KG1 (cell line): ENCODE measurements around the gene SUPT3H.

ENCODE experiments used
- DNase-seq: peaks from one replicate; lab custom pipeline; 2025; lab: John Stamatoyannopoulos, UW

Gene SUPT3H

DNA sequence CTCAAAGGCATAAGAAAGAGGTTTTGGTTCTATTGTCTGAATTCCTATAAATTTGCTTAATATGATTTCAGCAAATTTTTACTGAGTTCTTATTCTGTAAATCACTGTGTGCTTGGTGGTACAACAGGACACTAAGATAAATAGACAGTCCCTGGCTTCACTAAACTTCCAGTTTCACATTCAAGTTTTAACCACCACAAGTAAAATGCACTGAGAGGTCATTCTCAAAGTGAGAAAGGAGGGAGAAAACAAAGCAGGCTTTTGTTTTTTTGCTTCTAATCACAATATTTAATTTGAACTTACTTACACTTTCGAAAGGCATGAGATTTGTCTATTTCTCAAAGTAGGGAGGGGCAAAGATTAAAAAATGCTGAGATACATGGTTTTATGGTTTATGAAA is 544.5 kb downstream of the SUPT3H start:
- DNase-seq = no peak

DNA sequence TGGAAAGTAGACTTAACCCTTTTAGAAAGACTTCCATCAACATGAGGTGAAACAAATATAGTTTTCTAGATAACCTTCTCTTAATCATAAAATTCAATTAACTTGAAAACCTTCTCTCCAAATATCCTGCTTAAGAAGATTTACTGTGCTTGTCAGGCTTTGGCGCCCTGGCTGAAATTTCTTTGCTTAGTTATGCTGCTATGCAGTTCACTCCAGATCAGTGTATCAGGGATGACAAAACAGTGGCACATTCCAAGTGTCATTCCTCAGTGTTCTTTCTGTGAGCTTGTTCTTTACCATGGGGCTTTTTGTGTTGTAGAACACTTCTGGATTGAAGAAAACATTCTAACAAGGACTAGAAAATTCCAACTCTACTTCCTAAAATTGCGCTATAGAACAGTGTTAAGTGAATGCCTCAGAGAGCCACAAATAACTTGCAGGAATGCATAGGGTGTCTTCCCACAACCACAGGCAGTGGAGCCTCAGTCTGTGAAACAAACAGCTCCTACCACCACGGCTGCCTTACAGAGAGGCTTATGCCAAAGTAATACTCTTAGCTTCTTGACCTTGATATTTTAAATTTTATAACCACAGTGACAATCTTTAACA is 546.6 kb downstream of the SUPT3H start:
- no peak for DNase-seq

DNA sequence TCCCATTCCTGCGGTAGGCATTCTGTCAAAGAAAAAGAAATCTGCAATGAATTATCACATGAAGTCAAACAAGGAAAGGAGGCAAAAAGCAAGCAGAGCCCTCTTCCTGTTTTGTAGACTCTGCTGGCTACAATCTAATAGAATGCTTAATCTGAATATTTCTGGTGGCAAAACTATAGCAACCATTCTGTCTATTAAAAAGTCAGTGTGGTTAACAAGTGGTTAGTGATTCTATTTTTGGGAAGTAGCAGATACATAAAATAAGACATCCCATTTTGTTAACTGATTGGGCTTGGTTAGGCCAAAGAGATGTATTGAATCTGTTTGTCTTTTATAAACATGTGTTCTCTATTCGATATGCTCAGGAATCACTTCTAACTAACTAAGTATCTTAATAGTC is 547.9 kb downstream of the SUPT3H start:
- no peak for DNase-seq

DNA sequence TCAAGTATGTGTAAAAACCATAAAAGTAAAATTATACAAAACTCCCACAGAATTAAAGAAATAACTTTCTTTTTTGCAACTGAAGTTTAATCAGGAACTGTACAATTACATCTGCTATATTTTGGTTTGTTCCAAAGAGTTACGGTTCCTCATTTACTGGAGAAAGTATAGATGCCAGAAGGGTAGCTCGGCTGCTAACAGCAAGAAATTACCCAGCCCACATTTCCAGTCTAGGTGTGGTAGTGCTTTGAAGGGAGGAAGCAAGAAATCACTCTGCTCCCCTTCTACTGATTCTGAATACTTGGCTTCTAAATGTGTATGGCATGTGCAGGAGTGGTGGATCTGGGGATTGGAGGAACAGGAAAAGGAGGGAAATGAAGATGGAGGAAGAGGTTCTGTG is 549.0 kb downstream of the SUPT3H start:
- DNase-seq = no peak

DNA sequence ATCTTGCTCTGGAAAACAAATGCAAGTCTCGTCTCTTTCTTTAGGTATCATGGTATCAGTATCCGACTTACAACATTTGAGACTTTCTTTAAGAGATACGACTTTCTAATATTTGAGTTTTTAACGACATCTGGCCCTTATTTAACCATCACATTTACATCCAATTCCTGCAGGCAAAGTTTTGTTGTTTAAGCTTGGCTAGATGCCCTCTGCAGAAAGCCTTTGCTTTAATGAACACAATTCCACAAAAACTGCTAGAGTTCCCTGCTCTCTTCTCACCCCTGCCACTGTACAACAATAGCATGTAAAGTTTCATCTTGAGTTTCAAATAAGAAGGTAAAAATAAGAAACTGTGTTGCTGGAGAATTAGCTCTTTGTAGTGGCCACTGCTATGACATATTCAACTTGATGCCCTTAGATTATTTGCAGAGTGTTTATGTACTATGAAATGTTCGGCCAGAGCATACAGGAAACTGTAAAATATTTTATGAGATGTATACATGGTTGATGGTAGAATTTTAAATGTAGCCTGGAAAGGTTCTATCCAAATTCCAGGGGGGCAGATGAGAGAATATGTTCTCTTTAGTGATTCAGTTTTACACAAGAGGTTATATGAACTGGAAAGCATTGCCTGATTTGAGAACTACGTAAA is 551.6 kb downstream of the SUPT3H start:
- no peak for DNase-seq

DNA sequence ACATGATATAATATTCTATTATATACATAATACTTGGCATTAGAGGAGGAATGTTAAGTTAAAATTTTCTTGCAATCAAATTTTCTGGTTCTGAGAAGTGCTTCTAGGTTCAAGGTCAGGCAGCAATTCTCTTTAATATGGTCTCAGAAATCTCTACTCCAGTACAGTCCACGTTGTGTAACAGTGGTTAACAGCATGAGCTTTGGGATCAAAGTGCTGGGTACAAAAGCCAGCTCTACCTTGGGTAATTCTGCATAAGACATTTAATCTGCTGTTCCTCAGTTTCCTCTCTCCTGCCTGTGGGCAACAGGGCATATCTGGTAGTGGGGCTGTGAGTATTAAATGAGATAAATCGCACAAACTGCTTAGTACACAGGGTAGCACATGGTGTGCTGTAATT is 552.5 kb downstream of the SUPT3H start:
- no peak for DNase-seq

DNA sequence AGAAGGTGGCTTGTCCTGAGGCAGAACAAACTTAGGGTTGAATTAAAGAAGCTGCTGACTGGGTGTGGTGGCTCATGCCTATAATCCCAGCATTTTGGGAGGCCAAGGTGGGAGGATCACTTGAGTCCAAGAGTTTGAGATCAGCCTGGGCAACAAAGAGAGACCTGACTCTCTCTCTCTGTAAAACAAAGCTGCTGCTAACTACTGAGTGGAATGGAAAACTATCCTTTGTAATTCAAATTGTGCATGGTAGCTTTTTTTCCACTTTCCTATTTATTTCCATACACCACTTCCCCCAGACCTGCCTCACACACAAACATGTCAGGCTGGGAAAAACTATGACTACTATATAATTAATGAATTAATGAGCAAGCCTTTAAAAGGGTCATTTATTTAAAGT is 553.2 kb downstream of the SUPT3H start:
- DNase-seq = no peak

DNA sequence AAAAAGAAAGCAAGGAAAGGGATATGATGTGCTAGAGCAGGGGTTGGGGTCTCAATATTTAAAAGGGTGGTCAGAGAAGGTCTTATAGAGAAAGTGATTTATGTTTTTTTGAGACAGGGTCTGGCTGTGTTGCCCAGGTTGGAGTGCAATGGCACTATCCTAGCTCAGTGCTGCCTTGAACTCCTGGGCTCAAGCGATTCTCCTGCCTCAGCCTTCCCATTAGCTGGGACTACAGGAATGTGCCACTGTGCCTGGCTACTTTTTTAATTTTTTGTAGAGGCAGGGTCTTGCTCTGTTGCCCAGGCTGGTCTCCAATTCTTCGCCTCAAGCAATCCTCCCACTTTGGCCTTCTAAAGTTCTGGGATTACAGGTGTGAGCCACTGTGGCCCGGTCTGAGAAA is 557.0 kb downstream of the SUPT3H start:
- DNase-seq = no peak

DNA sequence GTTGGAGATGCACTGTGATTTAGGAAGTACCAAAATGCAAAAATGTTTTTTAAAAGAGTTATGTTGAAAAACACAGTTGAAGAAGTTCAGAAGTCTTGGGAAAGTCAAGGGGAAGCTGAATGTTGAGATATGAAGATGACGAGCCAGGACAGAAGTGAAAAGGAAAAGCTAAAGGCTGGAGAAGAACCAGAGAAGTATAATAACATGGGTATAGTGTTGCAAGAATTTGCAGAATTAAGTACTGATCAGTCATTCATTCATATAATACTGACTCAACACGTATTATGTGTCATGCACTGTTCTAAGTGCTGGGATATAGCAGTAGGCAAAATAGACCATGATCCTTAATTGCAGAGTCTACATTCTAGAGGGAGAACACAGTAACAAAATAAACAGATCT is 557.4 kb downstream of the SUPT3H start:
- no peak for DNase-seq

DNA sequence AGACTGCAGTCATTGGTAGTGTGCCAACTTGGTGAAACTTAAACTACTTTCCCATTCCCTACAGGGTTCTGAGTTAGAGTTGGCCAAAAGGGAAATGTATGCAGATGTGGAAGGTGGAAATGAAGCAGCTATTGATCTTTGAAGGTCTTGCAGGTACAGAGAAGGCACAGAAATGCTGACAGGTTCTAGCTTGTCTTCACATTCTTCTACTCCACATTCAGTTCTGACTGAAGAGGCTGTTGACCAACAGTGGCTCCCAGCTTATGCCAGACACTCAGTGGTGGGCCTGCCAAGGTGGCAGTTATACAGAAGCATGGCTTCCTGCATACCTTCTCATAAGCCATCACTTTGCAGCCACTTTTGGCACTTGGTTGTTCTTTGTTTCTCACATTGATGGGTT is 566.3 kb downstream of the SUPT3H start:
- DNase-seq = no peak

DNA sequence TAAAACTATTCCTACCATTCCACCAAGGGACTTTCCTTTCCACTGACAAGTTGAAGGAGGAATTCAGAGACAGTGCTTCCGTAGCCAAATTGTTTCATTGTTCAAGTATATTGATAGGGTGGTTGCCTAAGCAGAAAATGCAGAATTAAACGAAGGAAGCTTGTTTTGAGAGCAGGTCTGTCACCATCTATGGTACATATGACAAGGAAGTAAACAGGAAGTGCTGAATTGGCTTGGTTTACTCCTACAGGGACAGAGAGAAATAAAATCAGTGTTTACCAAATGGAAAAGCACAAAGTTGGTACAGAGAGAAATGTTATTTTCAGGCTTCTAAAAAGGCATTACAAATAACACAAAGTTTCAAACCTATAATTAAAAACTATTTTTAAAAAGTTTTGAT is 568.5 kb downstream of the SUPT3H start:
- no peak for DNase-seq

DNA sequence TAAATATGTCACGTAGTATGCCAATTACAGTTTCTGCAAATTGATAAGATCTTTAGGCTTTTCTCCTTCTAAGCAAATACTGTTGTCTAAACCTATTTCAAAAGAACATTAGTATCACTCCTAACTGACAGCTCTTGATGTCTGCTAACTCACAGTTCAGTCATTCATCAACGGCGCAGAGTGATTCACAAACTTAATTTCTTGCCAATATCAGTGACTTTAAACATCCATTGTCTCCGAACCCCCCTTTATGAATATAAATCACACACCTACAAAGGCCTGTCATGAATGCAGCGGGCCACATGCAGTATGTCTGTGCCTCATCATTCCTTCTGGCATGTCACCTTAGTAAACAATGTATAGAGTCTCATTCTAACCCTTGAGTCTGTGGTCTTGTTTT is 569.6 kb downstream of the SUPT3H start:
- no peak for DNase-seq

DNA sequence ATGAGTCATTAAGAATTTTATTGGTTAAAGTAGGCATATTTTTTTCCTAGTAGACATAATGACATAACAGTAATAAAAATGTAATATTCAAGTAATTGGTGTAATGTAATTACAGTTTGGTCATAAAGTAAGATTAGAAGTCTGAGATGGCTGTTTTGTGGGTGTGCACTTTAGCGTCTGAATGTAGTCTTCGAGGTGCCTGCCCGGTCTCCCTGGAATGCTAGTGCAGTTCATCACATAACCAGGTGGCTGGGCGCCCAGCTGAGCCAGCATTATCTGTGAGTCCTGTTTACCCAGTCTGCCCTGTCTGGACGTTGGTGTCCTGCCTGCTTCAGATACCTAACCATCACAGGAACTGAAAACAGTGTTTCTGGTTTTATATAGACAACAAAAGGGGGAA is 571.1 kb downstream of the SUPT3H start:
- DNase-seq = no peak

DNA sequence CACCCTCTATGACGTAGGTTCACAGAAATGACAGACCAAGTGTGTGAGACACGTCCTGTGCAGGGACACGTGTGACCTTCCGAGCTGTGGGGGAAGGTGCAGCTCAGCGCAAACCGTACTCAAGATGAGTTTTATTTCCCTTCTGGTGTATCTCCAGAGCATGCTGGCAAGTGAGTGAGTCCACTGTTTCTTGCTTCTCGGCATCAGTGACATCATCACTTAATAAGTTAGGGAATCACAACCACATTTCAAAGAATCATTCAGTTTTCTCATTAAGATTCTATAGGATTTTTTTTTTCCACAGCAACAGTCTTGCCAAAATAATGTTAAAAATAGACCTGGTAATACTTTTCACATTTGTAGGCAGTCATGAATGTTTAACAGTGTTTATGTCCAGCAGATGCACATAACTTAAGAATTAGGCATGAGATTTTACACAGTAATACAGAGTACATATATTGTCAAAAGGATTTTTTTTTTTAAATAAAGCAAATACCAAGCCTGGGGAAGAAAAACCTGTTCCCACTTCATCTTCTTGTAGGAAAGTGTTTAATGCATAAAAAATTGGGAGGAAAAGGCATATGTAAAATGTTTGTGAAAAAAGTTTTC is 572.4 kb downstream of the SUPT3H start:
- no peak for DNase-seq

DNA sequence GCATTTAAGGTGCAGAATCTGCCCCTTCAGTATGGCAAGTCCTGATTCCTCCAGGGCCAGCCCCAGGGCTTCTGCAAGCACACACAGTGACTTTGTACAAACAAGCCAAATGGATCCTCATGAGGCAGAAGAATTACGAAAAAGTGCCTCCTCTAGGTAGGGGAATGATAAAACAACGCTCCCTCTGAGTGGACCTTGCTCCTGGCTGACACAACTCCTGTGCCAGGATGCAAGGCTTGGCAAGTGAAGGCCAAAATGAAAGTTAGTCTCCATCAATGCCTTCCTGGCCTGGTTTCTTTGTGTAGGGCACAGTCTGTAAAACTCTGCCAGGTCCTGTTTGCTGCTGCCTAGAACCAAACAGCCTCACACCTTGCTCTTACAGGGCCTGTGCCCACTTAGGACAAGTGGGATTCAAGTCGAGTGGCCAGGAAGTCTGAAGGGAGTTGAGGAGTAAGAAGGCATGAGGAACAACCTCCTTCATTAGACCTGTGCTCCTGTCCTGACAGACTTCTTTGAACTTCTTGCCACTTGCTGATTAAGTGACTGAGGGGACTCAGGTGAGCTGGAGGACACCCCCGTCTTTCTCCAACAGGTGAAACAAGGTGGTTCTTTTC is 573.1 kb downstream of the SUPT3H start:
- no peak for DNase-seq

DNA sequence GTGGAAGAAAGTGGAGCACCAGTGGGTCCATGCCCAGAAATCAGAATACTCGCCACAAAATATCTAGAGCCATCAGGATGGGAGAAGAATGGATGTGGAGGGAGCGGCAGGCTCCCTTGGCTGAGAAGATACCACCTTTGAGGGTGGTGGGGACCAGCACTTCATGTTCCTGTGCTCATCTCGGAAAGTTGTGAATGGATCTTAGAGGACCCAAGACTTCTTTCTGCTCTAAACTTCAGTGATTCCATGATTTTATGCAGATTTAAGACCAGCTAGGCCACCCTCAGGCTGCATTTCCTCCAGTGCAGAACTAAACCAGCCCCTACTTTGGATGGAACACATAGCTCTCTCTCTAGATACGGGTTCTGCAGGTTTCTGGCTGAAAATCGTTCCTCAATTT is 573.7 kb downstream of the SUPT3H start:
- no peak for DNase-seq

DNA sequence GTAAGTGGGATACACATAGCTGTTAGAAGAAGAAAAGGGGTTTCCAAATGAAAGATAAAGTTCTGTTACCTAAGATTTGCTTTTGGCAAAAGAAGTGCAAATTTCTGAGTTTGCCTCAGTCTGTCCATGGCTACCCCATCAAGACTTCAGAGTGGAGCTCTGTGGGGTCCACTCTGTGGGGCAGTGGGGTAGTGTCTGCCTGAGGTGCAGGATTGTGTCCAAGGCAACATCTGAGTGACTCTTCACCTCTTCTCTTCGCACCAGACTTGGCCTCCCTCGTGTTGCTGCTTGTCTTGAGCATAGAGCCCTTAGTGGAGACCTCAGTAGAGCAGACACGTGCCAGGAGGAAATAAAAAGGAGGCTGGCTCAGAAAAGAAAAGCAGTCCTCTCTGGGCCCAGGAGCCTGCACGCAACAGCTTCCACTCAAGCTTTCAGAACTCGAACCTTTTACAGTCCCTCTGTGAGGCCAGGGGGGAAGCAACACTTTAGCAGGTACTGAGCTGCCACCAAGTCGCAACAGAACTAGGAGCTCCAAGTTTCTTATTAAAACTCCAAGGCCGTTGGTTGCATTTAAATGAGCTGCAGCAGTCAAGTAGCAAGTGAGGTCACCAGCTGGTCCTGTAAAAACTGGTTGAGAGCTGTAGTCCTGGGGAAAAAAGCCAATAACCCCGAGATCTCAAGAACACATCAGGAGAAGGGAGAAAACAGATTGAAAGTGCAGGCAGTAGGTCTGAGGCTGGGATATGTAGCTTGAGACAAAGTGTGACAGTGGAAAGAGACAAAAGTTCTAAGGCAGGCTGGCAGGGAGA is 576.7 kb downstream of the SUPT3H start:
- DNase-seq = no peak

DNA sequence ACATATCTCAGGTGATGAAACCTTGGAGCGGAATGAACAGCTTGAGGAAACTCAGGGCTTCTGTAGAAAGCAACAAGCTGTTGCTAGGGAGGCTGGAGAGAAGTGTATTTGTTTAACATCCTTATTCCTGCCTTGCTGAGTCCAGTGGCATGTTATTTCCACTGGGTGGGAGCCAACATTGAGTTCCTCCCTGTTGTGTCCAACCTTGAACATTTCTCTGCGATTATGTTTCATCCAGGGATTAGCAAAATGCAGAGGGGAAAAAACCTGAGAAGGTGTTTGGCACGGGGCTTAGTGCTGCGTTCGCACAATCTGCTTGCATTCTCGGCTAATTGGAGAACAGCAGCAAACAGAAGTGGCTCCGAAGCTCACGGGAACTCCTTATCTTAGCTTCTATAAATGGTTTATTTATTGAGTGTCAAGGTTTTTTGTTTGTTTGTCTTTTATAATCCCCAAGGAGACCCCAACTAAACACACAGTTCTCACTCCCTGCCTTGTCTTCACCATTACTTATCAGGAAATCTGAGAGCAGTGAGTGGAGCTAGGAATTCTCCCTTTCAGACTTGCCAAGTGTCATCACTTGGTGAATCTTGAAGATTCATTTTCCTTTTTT is 577.5 kb downstream of the SUPT3H start:
- no peak for DNase-seq

DNA sequence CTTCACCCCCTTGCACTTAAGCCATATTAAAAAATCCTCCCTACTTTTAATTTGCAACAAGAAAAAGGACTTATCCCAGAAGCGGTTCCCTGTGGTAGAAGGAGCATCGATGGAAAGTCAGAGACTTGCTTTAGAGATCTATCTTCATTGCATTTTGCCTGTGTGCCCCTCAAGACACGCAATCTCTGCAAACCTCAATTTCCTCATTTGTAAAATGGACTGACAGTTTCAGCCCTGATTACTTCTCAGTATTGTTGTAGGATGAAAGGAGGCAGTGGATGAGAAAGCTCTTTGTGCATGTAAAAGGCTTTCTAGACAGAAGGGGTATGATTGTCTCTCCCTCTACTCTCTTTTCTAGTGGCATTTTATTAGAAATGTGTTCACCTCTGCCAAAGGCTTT is 580.0 kb downstream of the SUPT3H start:
- no peak for DNase-seq

DNA sequence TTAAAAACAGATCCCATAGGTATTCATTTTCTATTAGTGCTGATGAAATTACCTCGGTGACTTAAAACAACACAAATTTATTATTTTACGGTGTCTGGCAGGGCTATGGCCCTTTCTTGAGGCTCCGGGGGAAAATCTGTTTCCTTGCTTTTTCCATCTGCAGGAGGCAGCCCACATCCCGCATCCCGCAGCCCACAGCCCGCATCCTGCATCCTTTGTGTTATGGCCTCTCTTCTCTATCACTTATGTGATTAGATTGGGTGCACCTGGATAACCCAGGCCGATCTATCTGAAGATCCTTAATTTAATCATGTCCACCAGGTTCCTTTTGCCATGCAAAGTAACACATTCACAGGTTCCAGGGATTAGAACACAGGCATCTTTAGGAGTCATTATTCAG is 582.4 kb downstream of the SUPT3H start:
- no peak for DNase-seq

DNA sequence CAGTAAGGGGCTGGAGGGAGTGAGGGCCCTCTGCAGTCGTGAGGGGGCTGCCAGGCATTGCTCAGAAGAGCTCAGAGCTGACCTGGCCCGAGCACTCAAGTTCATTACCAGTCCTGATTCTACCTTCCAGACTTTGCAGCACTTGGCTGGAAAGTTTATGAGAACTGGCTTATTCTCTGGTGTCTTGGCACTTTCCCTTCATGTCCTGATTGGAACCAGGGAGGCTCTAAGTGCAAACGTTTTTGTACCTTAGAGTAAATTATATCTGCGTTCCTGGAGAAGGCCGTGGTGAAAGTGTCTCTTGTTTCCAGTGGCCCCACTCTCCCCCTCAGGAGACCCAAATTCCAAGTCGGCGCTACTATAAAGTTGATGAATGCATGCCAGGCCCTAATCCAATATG is 587.9 kb downstream of the SUPT3H start:
- no peak for DNase-seq

DNA sequence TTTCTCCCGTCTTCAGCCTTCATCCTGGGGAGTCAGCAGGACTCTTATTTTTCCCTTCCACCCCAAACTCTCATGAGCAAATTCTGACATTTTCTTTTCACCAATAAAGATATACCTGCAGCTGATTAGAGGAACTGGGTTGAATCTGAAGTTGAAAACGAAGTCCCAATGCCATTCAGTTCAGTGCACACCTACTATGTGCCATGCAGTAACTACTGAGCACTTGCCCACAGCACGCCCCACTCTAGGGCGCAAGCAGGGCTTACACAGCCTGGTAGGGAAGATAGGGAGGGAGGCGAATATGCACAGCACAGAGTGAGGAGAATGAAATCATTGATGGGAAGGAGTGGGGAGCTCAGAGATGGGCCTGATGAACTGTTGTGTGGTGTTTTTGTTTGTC is 588.7 kb downstream of the SUPT3H start:
- no peak for DNase-seq
